Muscle layer of duodenum (tissue), 2 donors: Measurements from ENCODE around the gene SYVN1.
"Not testable (repeated sequence)": the region's sequence is repeated elsewhere in the genome, so short reads cannot be mapped to it uniquely, and the experiment has no call there.

Source experiments
- H3K27ac ChIP-seq: one replicate; pipeline ENCODE4 v1.7.0; 2013; ENCODE audit warnings: mild to moderate bottlenecking, low read length
- H3K27me3 ChIP-seq: one replicate; pipeline ENCODE4 v1.7.0; 2013; ENCODE audit warnings: low read depth, mild to moderate bottlenecking, control low read depth, low read length
- H3K36me3 ChIP-seq, 2 donors: one replicate each; pipeline ENCODE4 v1.7.0; 2013; ENCODE audit warnings: low read length in 2 of 2, control low read depth in 1 of 2, mild to moderate bottlenecking in 1 of 2; ENCODE audit not compliant: insufficient read depth in 2 of 2, control insufficient read depth in 1 of 2
- H3K4me1 ChIP-seq, 2 donors: one replicate each; pipeline ENCODE4 v1.7.0; 2013; ENCODE audit warnings: low read length in 2 of 2, mild to moderate bottlenecking in 2 of 2, control low read depth in 1 of 2, moderate library complexity in 1 of 2; ENCODE audit not compliant: insufficient read depth in 2 of 2, control insufficient read depth in 1 of 2
- H3K4me3 ChIP-seq, 2 donors: one replicate each; pipeline ENCODE4 v1.7.0; 2013; ENCODE audit warnings: low read length in 2 of 2, low read depth in 1 of 2, mild to moderate bottlenecking in 1 of 2
- H3K9me3 ChIP-seq, 2 donors: one replicate each; pipeline ENCODE4 v1.7.0; 2013; ENCODE audit warnings: low read length in 2 of 2, control low read depth in 1 of 2, mild to moderate bottlenecking in 1 of 2; ENCODE audit not compliant: control insufficient read depth in 1 of 2
- donor health status: healthy.

SYVN1 gene

GRCh38 chr11:65134240-65134951 lies at the start of gene SYVN1:
Gene SYVN1 (minus strand): TSS chr11:65134519. CDS start chr11:65133601, 918 bp downstream.
- Histone ChIP-seq H3K27ac (peak within 1 kb of the TSS; percentile 100), H3K27me3 (no peaks in the 10 kb centered on the region), H3K4me1 (peaks cover 16 to 34% of the 10 kb centered on the region in 2 donors), H3K4me3 (peak within 1 kb of the TSS; percentile 86 to 91), H3K9me3 (no peaks in the 10 kb centered on the region), H3K36me3 (peaks cover 21 to 37% of the 10 kb centered on the region in 2 donors)

DNA sequence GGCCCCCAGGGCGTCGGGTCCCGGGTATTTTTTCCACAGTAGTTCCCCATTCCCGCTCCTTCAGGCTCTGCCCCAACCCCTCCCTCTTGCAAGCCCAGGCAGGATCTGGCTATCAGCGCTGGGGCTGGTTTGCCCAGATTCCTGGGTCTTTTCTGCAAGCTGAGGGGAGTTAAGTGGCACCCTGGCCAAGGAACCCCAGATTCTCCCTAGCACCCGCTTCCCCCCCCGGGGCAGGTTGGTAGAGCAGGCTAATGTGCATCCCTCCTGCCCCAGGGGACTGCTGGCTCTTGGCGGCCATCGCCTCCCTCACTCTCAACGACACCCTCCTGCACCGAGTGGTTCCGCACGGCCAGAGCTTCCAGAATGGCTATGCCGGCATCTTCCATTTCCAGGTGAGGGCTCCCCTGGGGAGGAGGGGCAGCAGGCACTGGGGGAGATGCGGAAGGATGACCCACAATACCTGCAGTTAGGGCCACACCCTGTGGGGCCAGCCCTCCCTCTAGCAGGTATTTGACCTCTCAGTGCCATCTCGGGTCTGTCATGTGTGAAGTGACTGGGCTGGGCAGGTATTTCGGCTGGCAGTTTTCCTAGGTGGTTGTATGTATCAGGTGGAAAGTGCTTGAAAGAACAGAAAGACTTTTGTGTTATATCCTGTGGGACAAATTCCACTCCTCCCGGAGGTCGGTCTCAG lies 49.0 kb upstream of the SYVN1 start:
- Histone ChIP-seq H3K4me1 (peaks cover 4 to 29% of the 10 kb centered on the region in 2 donors), H3K4me3 (peak overlapping the region; percentile 87 to 91), H3K36me3 (peaks cover 13 to 33% of the 10 kb centered on the region in 2 donors)

GRCh38 chr11:65182258-65183170 lies 48.2 kb upstream of the SYVN1 start:
- H3K4me3 ChIP-seq: peak overlapping the region; percentile 87 to 91
- peaks cover 13 to 25% of the 10 kb centered on the region in 2 donors for H3K36me3 ChIP-seq
- no peaks in the 10 kb centered on the region for H3K27me3 ChIP-seq
- peak overlapping the region; percentile 86 for H3K27ac ChIP-seq
- H3K9me3 ChIP-seq: no peaks in the 10 kb centered on the region
- peaks cover 4 to 29% of the 10 kb centered on the region in 2 donors for H3K4me1 ChIP-seq

More for the DNA sequence above, 49.0 kb upstream of the SYVN1 start:
- no peaks in the 10 kb centered on the region for H3K9me3 ChIP-seq
- no peaks in the 10 kb centered on the region for H3K27me3 ChIP-seq
- peak overlapping the region; percentile 86 for H3K27ac ChIP-seq

DNA sequence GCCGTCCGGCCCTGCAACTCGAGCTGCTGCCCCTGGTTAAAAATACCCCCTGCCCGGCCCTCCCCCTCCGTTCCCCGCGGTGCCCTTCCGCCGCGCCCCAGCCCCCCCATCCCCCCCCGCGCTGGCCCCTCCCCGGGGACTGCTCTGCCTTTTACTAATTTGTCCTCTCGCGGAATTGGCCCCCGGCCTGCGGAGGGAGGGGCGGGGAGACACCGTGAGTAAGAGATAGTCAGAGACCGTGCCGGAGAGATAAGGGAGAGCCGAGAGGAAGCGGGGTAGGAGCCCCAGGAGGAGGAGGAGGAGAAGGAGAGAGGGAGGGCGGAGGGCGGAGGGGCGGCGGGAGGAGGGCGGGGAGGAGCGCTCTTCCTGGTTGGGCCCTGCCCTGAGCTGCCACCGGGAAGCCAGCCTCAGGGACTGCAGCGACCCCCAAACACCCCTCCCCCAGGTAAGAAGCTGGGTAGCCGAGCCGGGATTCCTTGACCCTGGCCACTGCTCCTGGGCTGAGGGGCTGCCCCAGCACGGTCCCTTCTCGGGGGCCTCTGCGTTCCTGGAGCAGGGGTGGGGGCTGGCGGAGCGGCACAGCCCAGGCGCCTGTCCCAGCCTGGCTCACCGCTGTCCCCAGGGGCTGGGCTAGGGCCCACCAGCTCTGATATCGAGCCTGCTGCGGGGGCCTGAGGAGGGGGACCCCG lies 47.4 kb upstream of the SYVN1 start, which contains the start of gene CAPN1:
Gene CAPN1, plus strand, starts transcription at position 360 of the 689 bp plus-strand sequence. CDS start 774 bp downstream, outside the sequence.
- no peaks in the 10 kb centered on the region for H3K27me3 ChIP-seq
- H3K4me3 ChIP-seq: peak within 1 kb of the TSS; percentile 87 to 91
- H3K4me1 ChIP-seq: peaks cover 4 to 29% of the 10 kb centered on the region in 2 donors
- peak within 1 kb of the TSS; percentile 86 for H3K27ac ChIP-seq
- no peaks in the 10 kb centered on the region for H3K9me3 ChIP-seq
- peaks cover 12 to 18% of the 10 kb centered on the region in 2 donors for H3K36me3 ChIP-seq

DNA sequence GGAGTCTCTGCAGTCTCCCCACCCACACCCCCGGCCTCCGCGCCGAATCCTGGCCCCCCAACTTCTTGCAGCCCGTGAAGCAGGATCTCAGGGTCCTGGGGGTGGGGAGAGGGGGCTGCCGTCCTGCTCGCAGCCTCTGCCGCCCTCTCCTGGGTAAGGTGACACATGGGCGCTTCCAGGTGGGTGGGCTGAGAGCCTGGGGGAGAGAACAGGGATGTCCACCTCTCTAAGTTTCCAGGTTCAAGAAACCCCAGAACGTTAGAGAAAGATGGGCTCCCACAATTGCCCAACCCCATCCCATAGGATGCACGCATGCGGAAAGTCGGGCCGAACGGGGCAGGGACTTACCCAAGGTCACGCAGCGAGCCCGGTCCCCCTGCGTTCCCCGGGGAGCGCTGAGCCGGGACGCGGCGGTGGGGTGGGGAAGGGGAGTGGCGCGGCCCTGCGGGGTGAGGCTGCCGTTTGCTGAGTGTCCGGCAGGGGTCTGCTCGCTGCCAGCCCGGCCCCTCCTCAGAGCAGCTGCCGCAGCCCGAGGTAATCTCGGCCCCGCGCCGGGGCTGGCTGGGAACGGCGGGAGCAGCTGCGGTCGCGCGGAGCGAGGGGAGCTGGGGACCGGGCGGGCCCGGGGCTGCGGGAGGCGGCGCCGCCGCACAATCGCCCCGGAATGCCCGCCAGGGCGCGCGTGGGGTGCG lies 46.7 kb upstream of the SYVN1 start:
- no peaks in the 10 kb centered on the region for H3K9me3 ChIP-seq
- H3K4me1 ChIP-seq: peaks cover 4 to 29% of the 10 kb centered on the region in 2 donors
- H3K4me3 ChIP-seq: peak overlapping the region; percentile 65 to 91
- H3K36me3 ChIP-seq: peaks cover 6 to 11% of the 10 kb centered on the region in 2 donors
- no peak overlapping the region for H3K27ac ChIP-seq
- H3K27me3 ChIP-seq: no peaks in the 10 kb centered on the region

DNA sequence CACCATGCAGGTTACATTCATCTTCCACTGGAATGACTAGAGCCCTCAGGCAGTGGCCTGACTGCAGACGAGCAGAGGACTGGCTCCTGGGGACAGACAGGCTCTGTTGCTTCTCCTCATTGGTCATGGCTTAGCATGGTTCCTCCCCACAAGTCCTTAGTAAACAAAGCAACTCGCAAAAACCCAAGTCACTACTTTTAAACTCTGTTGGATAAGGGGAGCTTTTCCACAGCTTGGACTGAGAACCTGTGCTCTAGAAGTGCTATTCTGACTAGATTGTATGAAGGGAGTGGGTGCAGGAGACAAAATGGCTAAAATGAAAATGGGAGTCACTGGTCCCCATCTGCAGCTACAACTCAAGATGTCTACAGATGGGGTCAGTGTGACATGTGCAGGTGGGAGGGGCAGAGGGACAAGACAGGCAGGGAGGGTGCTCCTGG lies 40.3 kb upstream of the SYVN1 start:
- H3K9me3 ChIP-seq, H3K36me3 ChIP-seq, H3K4me1 ChIP-seq, H3K27me3 ChIP-seq, H3K4me3 ChIP-seq, H3K27ac ChIP-seq: not testable (repeated sequence)

GRCh38 chr11:65172600-65172999 lies 38.3 kb upstream of the SYVN1 start:
- Histone ChIP-seq H3K4me1 (no peaks in the 10 kb centered on the region), H3K36me3 (peaks cover 0 to 4% of the 10 kb centered on the region in 2 donors), H3K27ac (no peak overlapping the region), H3K9me3 (no peaks in the 10 kb centered on the region), H3K4me3 (no peak overlapping the region), H3K27me3 (no peaks in the 10 kb centered on the region)

- no peak within 1 kb of the TSS for H3K27ac ChIP-seq
- H3K4me3 ChIP-seq: no peak within 1 kb of the TSS
- H3K4me1 ChIP-seq: no peaks in the 10 kb centered on the region
- no peaks in the 10 kb centered on the region for H3K9me3 ChIP-seq
- H3K27me3 ChIP-seq: no peaks in the 10 kb centered on the region
- peaks cover 0 to 2% of the 10 kb centered on the region in 2 donors for H3K36me3 ChIP-seq
Measured at GRCh38 chr11:65170058-65170534, 35.8 kb upstream of the SYVN1 start, which contains the start of gene SPDYC. Gene SPDYC (plus strand): TSS chr11:65170233. CDS start chr11:65171358, 1,125 bp downstream.

DNA sequence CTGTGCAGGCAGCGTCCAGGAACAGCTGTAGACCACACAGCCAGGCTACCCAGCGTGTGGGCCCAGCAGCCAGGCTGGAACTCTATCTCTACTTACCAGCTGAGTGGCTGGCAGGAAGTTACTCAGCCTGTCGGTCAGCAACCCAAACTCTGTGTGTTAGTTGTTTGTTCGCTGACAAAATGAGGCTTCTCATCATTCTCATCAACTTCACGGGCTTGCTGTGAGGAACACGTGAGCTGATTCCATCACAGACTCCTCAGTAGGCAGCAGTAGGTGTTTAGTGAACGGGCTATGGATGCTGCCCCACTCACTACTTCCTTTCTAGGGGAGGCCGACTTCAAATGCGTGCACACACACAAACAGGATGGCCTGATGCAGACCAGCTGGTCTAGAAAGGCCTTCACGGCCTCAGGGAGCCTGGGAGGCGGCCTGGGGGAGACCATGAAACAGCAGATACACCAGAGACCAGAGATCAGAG lies 34.9 kb upstream of the SYVN1 start:
- Histone ChIP-seq H3K9me3 (no peaks in the 10 kb centered on the region), H3K4me1 (no peaks in the 10 kb centered on the region), H3K36me3 (no peaks in the 10 kb centered on the region), H3K27me3 (no peaks in the 10 kb centered on the region), H3K27ac (no peak overlapping the region), H3K4me3 (no peak overlapping the region)

- Histone ChIP-seq H3K4me3 (no peak overlapping the region), H3K4me1 (no peaks in the 10 kb centered on the region), H3K27me3 (no peaks in the 10 kb centered on the region), H3K27ac (no peak overlapping the region), H3K36me3 (no peaks in the 10 kb centered on the region), H3K9me3 (no peaks in the 10 kb centered on the region)
Measured at GRCh38 chr11:65167656-65168055, 33.3 kb upstream of the SYVN1 start.
